ENCODE data around the gene MAU2. TPM values are rescaled to one million over a fixed set of nuclear protein-coding genes. Genes with fewer than 3 reads are reported as not detected.

The MAU2 gene
- total RNA-seq, 1 experiment from 2014 or later: 41.3 TPM

GRCh38 chr19:19335408-19336158, 15.0 kb downstream of the MAU2 start:
- H3K4me3 Mint-ChIP-seq (ENCODE audit: low read depth, unreplicated experiment): no peak overlapping the region
- DNase-seq: no peak
- CTCF ChIA-PET: no interaction called here
- intact Hi-C loops (cut with micrococcal nuclease; ENCODE audit: unreplicated experiment): no loop called here
- H3K27me3 Mint-ChIP-seq (ENCODE audit: unreplicated experiment): no peaks in the 10 kb centered on the region
- no TSS peak for BruUV-seq (replicated peaks)
- no peak overlapping the region for H3K27ac Mint-ChIP-seq (ENCODE audit: unreplicated experiment)
- no peaks in the 10 kb centered on the region for H3K4me1 Mint-ChIP-seq (ENCODE audit: low read depth, unreplicated experiment)
- peaks cover 14% of the 10 kb centered on the region for H3K36me3 Mint-ChIP-seq (ENCODE audit: insufficient read depth, unreplicated experiment)
- TF ChIP-seq CTCF (IDR thresholded peaks at IDR 0.05; ENCODE audit: unreplicated experiment): no peak
- H3K9me3 Mint-ChIP-seq (ENCODE audit: low read depth, unreplicated experiment): no peaks in the 10 kb centered on the region

GRCh38 chr19:19336597-19336996, 16.0 kb downstream of the MAU2 start:
- CTCF ChIA-PET: no interaction called here
- intact Hi-C loops (cut with micrococcal nuclease; ENCODE audit: unreplicated experiment): no loop called here
- no peak overlapping the region for H3K27ac Mint-ChIP-seq (ENCODE audit: unreplicated experiment)
- H3K4me1 Mint-ChIP-seq (ENCODE audit: low read depth, unreplicated experiment): no peaks in the 10 kb centered on the region
- H3K36me3 Mint-ChIP-seq (ENCODE audit: insufficient read depth, unreplicated experiment): peaks cover 14% of the 10 kb centered on the region
- no peaks in the 10 kb centered on the region for H3K27me3 Mint-ChIP-seq (ENCODE audit: unreplicated experiment)
- BruUV-seq (replicated peaks): no TSS peak
- no peak overlapping the region for H3K4me3 Mint-ChIP-seq (ENCODE audit: low read depth, unreplicated experiment)
- no peaks in the 10 kb centered on the region for H3K9me3 Mint-ChIP-seq (ENCODE audit: low read depth, unreplicated experiment)
- DNase-seq: no peak
- no peak for TF ChIP-seq CTCF (IDR thresholded peaks at IDR 0.05; ENCODE audit: unreplicated experiment)

- H3K4me1 Mint-ChIP-seq (ENCODE audit: low read depth, unreplicated experiment): no peaks in the 10 kb centered on the region
- H3K27ac Mint-ChIP-seq (ENCODE audit: unreplicated experiment): no peak overlapping the region
- no TSS peak for BruUV-seq (replicated peaks)
- CTCF ChIA-PET: no interaction called here
- no peak for DNase-seq
- no peaks in the 10 kb centered on the region for H3K27me3 Mint-ChIP-seq (ENCODE audit: unreplicated experiment)
- H3K4me3 Mint-ChIP-seq (ENCODE audit: low read depth, unreplicated experiment): no peak overlapping the region
- TF ChIP-seq CTCF (IDR thresholded peaks at IDR 0.05; ENCODE audit: unreplicated experiment): no peak
- peaks cover 15% of the 10 kb centered on the region for H3K36me3 Mint-ChIP-seq (ENCODE audit: insufficient read depth, unreplicated experiment)
- H3K9me3 Mint-ChIP-seq (ENCODE audit: low read depth, unreplicated experiment): no peaks in the 10 kb centered on the region
- intact Hi-C loops (cut with micrococcal nuclease; ENCODE audit: unreplicated experiment): no loop called here
Observed at GRCh38 chr19:19337120-19337519, 16.5 kb downstream of the MAU2 start.

GRCh38 chr19:19338082-19338481, 17.5 kb downstream of the MAU2 start:
- Mint-ChIP-seq H3K4me1 (ENCODE audit: low read depth, unreplicated experiment) (no peaks in the 10 kb centered on the region), H3K36me3 (ENCODE audit: insufficient read depth, unreplicated experiment) (peaks cover 23% of the 10 kb centered on the region), H3K9me3 (ENCODE audit: low read depth, unreplicated experiment) (no peaks in the 10 kb centered on the region), H3K27me3 (ENCODE audit: unreplicated experiment) (no peaks in the 10 kb centered on the region), H3K4me3 (ENCODE audit: low read depth, unreplicated experiment) (no peak overlapping the region), H3K27ac (ENCODE audit: unreplicated experiment) (no peak overlapping the region)
- TF ChIP-seq CTCF (IDR thresholded peaks at IDR 0.05; ENCODE audit: unreplicated experiment): no peak
- no TSS peak for BruUV-seq (replicated peaks)
- DNase-seq: no peak
- CTCF ChIA-PET: no interaction called here
- intact Hi-C loops (cut with micrococcal nuclease; ENCODE audit: unreplicated experiment): no loop called here
